ENCODE data around the gene ROR2.
"Not testable (repeated sequence)": the region's sequence is repeated elsewhere in the genome, so short reads cannot be mapped to it uniquely, and the experiment has no call there.

ROR2 gene

GRCh38 chr9:91799113-91799744 lies 150.8 kb downstream of the ROR2 start:
- Mint-ChIP-seq H3K4me1 (ENCODE audit: low read depth) (peaks cover 21% of the 10 kb centered on the region), H3K4me3 (no peak overlapping the region), H3K9me3 (no peaks in the 10 kb centered on the region), H3K27me3 (peaks cover 3% of the 10 kb centered on the region), H3K36me3 (ENCODE audit: low read depth) (no peaks in the 10 kb centered on the region), H3K27ac (peak overlapping the region; percentile 78)
- DNase-seq: no peak

- H3K27me3 Mint-ChIP-seq; H3K9me3 Mint-ChIP-seq; H3K36me3 Mint-ChIP-seq (ENCODE audit: low read depth): not testable (repeated sequence)
- H3K4me3 Mint-ChIP-seq: peak overlapping the region; percentile 22
- H3K27ac Mint-ChIP-seq: peak overlapping the region; percentile 78
- H3K4me1 Mint-ChIP-seq (ENCODE audit: low read depth): peaks cover 21% of the 10 kb centered on the region
- peak; percentile 49 for DNase-seq
These were observed 151.5 kb downstream of the ROR2 start for GRCh38 chr9:91798273-91799112.

- not testable (repeated sequence) for H3K36me3 Mint-ChIP-seq (ENCODE audit: low read depth); DNase-seq; H3K27me3 Mint-ChIP-seq; H3K9me3 Mint-ChIP-seq; H3K27ac Mint-ChIP-seq; H3K4me3 Mint-ChIP-seq
- peaks cover 18% of the 10 kb centered on the region for H3K4me1 Mint-ChIP-seq (ENCODE audit: low read depth)
These were observed 152.5 kb downstream of the ROR2 start for GRCh38 chr9:91797517-91797916.

- not testable (repeated sequence) for H3K36me3 Mint-ChIP-seq (ENCODE audit: low read depth); H3K4me3 Mint-ChIP-seq; H3K27me3 Mint-ChIP-seq; H3K9me3 Mint-ChIP-seq; H3K27ac Mint-ChIP-seq
- peaks cover 18% of the 10 kb centered on the region for H3K4me1 Mint-ChIP-seq (ENCODE audit: low read depth)
- DNase-seq: peak; percentile 40
These were observed 153.5 kb downstream of the ROR2 start for GRCh38 chr9:91796516-91796915.

GRCh38 chr9:91795598-91796241 lies 154.3 kb downstream of the ROR2 start:
- DNase-seq: no peak
- H3K27me3 Mint-ChIP-seq: no peaks in the 10 kb centered on the region
- no peak overlapping the region for H3K4me3 Mint-ChIP-seq
- no peaks in the 10 kb centered on the region for H3K9me3 Mint-ChIP-seq
- no peaks in the 10 kb centered on the region for H3K36me3 Mint-ChIP-seq (ENCODE audit: low read depth)
- H3K27ac Mint-ChIP-seq: peak overlapping the region; percentile 30
- peaks cover 18% of the 10 kb centered on the region for H3K4me1 Mint-ChIP-seq (ENCODE audit: low read depth)

- H3K9me3 Mint-ChIP-seq; H3K27ac Mint-ChIP-seq; H3K36me3 Mint-ChIP-seq (ENCODE audit: low read depth); H3K4me3 Mint-ChIP-seq; DNase-seq; H3K27me3 Mint-ChIP-seq; H3K4me1 Mint-ChIP-seq (ENCODE audit: low read depth): not testable (repeated sequence)
These were observed 156.7 kb downstream of the ROR2 start for GRCh38 chr9:91793371-91793770.

GRCh38 chr9:91790917-91791316 lies 159.1 kb downstream of the ROR2 start:
- H3K4me3 Mint-ChIP-seq: no peak overlapping the region
- peaks cover 4% of the 10 kb centered on the region for H3K27me3 Mint-ChIP-seq
- no peaks in the 10 kb centered on the region for H3K9me3 Mint-ChIP-seq
- H3K4me1 Mint-ChIP-seq (ENCODE audit: low read depth): no peaks in the 10 kb centered on the region
- H3K36me3 Mint-ChIP-seq (ENCODE audit: low read depth): no peaks in the 10 kb centered on the region
- no peak overlapping the region for H3K27ac Mint-ChIP-seq
- DNase-seq: no peak

GRCh38 chr9:91789941-91790340 lies 160.1 kb downstream of the ROR2 start:
- H3K4me1 Mint-ChIP-seq (ENCODE audit: low read depth): no peaks in the 10 kb centered on the region
- H3K9me3 Mint-ChIP-seq: no peaks in the 10 kb centered on the region
- H3K36me3 Mint-ChIP-seq (ENCODE audit: low read depth): no peaks in the 10 kb centered on the region
- no peak overlapping the region for H3K27ac Mint-ChIP-seq
- H3K27me3 Mint-ChIP-seq: peaks cover 8% of the 10 kb centered on the region
- no peak overlapping the region for H3K4me3 Mint-ChIP-seq
- no peak for DNase-seq

GRCh38 chr9:91787931-91788330 lies 162.1 kb downstream of the ROR2 start:
- H3K4me1 Mint-ChIP-seq (ENCODE audit: low read depth): peaks cover 4% of the 10 kb centered on the region
- no peak for DNase-seq
- no peaks in the 10 kb centered on the region for H3K9me3 Mint-ChIP-seq
- H3K4me3 Mint-ChIP-seq: no peak overlapping the region
- H3K27me3 Mint-ChIP-seq: peaks cover 21% of the 10 kb centered on the region
- H3K27ac Mint-ChIP-seq: no peak overlapping the region
- H3K36me3 Mint-ChIP-seq (ENCODE audit: low read depth): no peaks in the 10 kb centered on the region

- Mint-ChIP-seq H3K36me3 (ENCODE audit: low read depth) (no peaks in the 10 kb centered on the region), H3K27me3 (peaks cover 21% of the 10 kb centered on the region), H3K4me3 (no peak overlapping the region), H3K27ac (no peak overlapping the region), H3K4me1 (ENCODE audit: low read depth) (peaks cover 8% of the 10 kb centered on the region), H3K9me3 (no peaks in the 10 kb centered on the region)
- no peak for DNase-seq
These were observed 163.7 kb downstream of the ROR2 start for GRCh38 chr9:91786132-91786896.

GRCh38 chr9:91785447-91785842 lies 164.6 kb downstream of the ROR2 start:
- Mint-ChIP-seq H3K27ac (no peak overlapping the region), H3K4me3 (no peak overlapping the region), H3K4me1 (ENCODE audit: low read depth) (peaks cover 8% of the 10 kb centered on the region), H3K36me3 (ENCODE audit: low read depth) (no peaks in the 10 kb centered on the region), H3K9me3 (no peaks in the 10 kb centered on the region), H3K27me3 (peaks cover 21% of the 10 kb centered on the region)
- no peak for DNase-seq

- H3K4me1 Mint-ChIP-seq (ENCODE audit: low read depth): peaks cover 8% of the 10 kb centered on the region
- H3K9me3 Mint-ChIP-seq: no peaks in the 10 kb centered on the region
- no peak overlapping the region for H3K4me3 Mint-ChIP-seq
- no peaks in the 10 kb centered on the region for H3K36me3 Mint-ChIP-seq (ENCODE audit: low read depth)
- no peak for DNase-seq
- H3K27me3 Mint-ChIP-seq: peaks cover 21% of the 10 kb centered on the region
- no peak overlapping the region for H3K27ac Mint-ChIP-seq
These were observed 165.2 kb downstream of the ROR2 start for GRCh38 chr9:91784673-91785446.

GRCh38 chr9:91783876-91784672 lies 166.0 kb downstream of the ROR2 start:
- no peak for DNase-seq
- H3K4me1 Mint-ChIP-seq (ENCODE audit: low read depth): peaks cover 8% of the 10 kb centered on the region
- no peaks in the 10 kb centered on the region for H3K36me3 Mint-ChIP-seq (ENCODE audit: low read depth)
- peaks cover 21% of the 10 kb centered on the region for H3K27me3 Mint-ChIP-seq
- no peaks in the 10 kb centered on the region for H3K9me3 Mint-ChIP-seq
- H3K27ac Mint-ChIP-seq: no peak overlapping the region
- no peak overlapping the region for H3K4me3 Mint-ChIP-seq
